Naive thymus-derived CD4-positive, alpha-beta T cell (primary cell): ENCODE measurements around the gene MSH3. TPM values are rescaled to one million over a fixed set of nuclear protein-coding genes. Genes with fewer than 3 reads are reported as not detected.
"Not testable (repeated sequence)": the region's sequence is repeated elsewhere in the genome, so short reads cannot be mapped to it uniquely, and the experiment has no call there.

Experiments used
- ATAC-seq: fragments of 150-1000 bp; cut with Tn5 transposase; 2 replicates; pipeline ENCODE4 v1.10.0; 2021; ENCODE audit warnings: mild to moderate bottlenecking, moderate library complexity
- CTCF ChIA-PET: fragments of 350-600 bp; sonication (Branson Sonifier 250); formaldehyde crosslinking; loops from one replicate; lab custom pipeline; 2021; ENCODE audit warnings: antibody characterized with exemption; lab: Charles Lee
- POLR2A ChIA-PET: fragments of 350-600 bp; sonication (Branson Sonifier 250); formaldehyde crosslinking; loops from one replicate; lab custom pipeline; 2021; ENCODE audit warnings: antibody characterized with exemption, inconsistent platforms; lab: Charles Lee
- DNase-seq, 9 donors: peaks; one replicate each; pipeline versions ENCODE4 v3.0.0 to v3.0.0-alpha.2; 2020 to 2022; ENCODE audit warnings: mixed read lengths in 1 of 9
- H3K27ac ChIP-seq: one replicate; pipeline ENCODE4 v1.7.0; 2013; ENCODE audit warnings: mild to moderate bottlenecking, low read depth, low read length, moderate library complexity
- H3K27me3 ChIP-seq, 2 donors: one replicate each; pipeline ENCODE4 v1.7.0; 2013; ENCODE audit warnings: low read length in 2 of 2, mild to moderate bottlenecking in 2 of 2, moderate library complexity in 2 of 2; ENCODE audit not compliant: control insufficient read depth in 2 of 2, insufficient read depth in 2 of 2
- H3K36me3 ChIP-seq, 3 experiments: 1 replicate in 2 of 3; 2 replicates in 1 of 3; pipeline ENCODE4 v1.7.0; 2013; ENCODE audit warnings: low read length in 3 of 3, mild to moderate bottlenecking in 3 of 3, moderate library complexity in 1 of 3; ENCODE audit not compliant: insufficient read depth in 3 of 3, control insufficient read depth in 2 of 3
- H3K4me1 ChIP-seq, 2 donors: one replicate each; pipeline ENCODE4 v1.7.0; 2013; ENCODE audit warnings: low read length in 2 of 2, mild to moderate bottlenecking in 2 of 2, moderate library complexity in 1 of 2; ENCODE audit not compliant: control insufficient read depth in 2 of 2, insufficient read depth in 2 of 2
- H3K4me3 ChIP-seq: 2 replicates; pipeline ENCODE4 v1.7.0; 2013; ENCODE audit warnings: mild to moderate bottlenecking, low read length
- H3K9me3 ChIP-seq, 3 experiments: 1 replicate in 2 of 3; 2 replicates in 1 of 3; pipeline ENCODE4 v1.7.0; 2013; ENCODE audit warnings: low read length in 3 of 3; ENCODE audit not compliant: control insufficient read depth in 2 of 3
- H3K27ac Mint-ChIP-seq, 9 donors: one replicate each; pipeline ENCODE4 v1.8.0; 2020 to 2022; ENCODE audit warnings: mixed read lengths in 9 of 9, mild to moderate bottlenecking in 8 of 9, moderate library complexity in 5 of 9, inconsistent platforms in 2 of 9
- H3K27me3 Mint-ChIP-seq, 5 donors: one replicate each; pipeline ENCODE4 v1.8.0; 2021 to 2022; ENCODE audit warnings: mixed read lengths in 5 of 5, mild to moderate bottlenecking in 1 of 5
- H3K36me3 Mint-ChIP-seq, 5 donors: one replicate each; pipeline ENCODE4 v1.8.0; 2020 to 2022; ENCODE audit warnings: mixed read lengths in 5 of 5, mild to moderate bottlenecking in 3 of 5, inconsistent platforms in 1 of 5
- H3K4me1 Mint-ChIP-seq, 7 donors: one replicate each; pipeline ENCODE4 v1.8.0; 2020 to 2022; ENCODE audit warnings: mixed read lengths in 7 of 7, mild to moderate bottlenecking in 3 of 7, inconsistent platforms in 1 of 7
- H3K4me3 Mint-ChIP-seq, 10 donors: one replicate each; pipeline ENCODE4 v1.8.0; 2020 to 2022; ENCODE audit warnings: mild to moderate bottlenecking in 10 of 10, mixed read lengths in 10 of 10, moderate library complexity in 6 of 10, inconsistent platforms in 2 of 10
- H3K9me3 Mint-ChIP-seq, 11 donors: one replicate each; pipeline ENCODE4 v1.8.0; 2020 to 2022; ENCODE audit warnings: mixed read lengths in 11 of 11, mild to moderate bottlenecking in 4 of 11, inconsistent platforms in 1 of 11, moderate library complexity in 1 of 11
- intact Hi-C, 2 donors: fragments of 100-400 bp; cut with micrococcal nuclease; formaldehyde crosslinking; loops; one replicate each; pipeline ENCODE4 v1.15.1; 2023
- polyA plus RNA-seq, 2 donors: library from polyadenylated mRNA; unstranded; fragments of 300-500 nt; fragmentation: Illumina TruSeq; gene quantifications; one replicate each; pipeline ENCODE4 v1.2.3, GENCODE V29; 2021
- total RNA-seq, 6 experiments: library from RNA in 5 of 6; stranded (reverse) in 5 of 6; gene quantifications; 1 replicate in 5 of 6; 2 replicates in 1 of 6; pipeline ENCODE4 v1.2.3 and lab custom pipeline; 2021 to 2026

MSH3 gene
- total and polyA plus RNA-seq, 7 experiments from 2014 or later: 10.5 to 20.9 (median 13.0) TPM

GRCh38 chr5:80884929-80885328, 230.5 kb downstream of the MSH3 start:
- no peak overlapping the region for H3K4me3 ChIP-seq
- Mint-ChIP-seq H3K9me3 (peaks cover 0 to 6% (median 0%) of the 10 kb centered on the region in 11 donors), H3K36me3 (peaks cover 12 to 47% (median 36%) of the 10 kb centered on the region in 5 donors), H3K4me3 (no peak overlapping the region), H3K4me1 (peaks cover 0 to 19% (median 6%) of the 10 kb centered on the region in 7 donors), H3K27ac (peak overlapping the region in 6 of 9 donors; percentile 6 to 69 (median 42)), H3K27me3 (no peaks in the 10 kb centered on the region)
- H3K27me3 ChIP-seq: no peaks in the 10 kb centered on the region
- no peak overlapping the region for H3K27ac ChIP-seq
- H3K9me3 ChIP-seq: no peaks in the 10 kb centered on the region
- H3K36me3 ChIP-seq: no peaks in the 10 kb centered on the region
- intact Hi-C loops: loop anchor here in 1 of 2 donors (5.0 kb wide), 1 partner anchor 222 kb away; no protein-coding TSS in a partner anchor
- ChIA-PET CTCF (no interaction called here), POLR2A (no interaction called here)
- no peaks in the 10 kb centered on the region for H3K4me1 ChIP-seq
- ATAC-seq (no peak), DNase-seq (no peak)

DNA sequence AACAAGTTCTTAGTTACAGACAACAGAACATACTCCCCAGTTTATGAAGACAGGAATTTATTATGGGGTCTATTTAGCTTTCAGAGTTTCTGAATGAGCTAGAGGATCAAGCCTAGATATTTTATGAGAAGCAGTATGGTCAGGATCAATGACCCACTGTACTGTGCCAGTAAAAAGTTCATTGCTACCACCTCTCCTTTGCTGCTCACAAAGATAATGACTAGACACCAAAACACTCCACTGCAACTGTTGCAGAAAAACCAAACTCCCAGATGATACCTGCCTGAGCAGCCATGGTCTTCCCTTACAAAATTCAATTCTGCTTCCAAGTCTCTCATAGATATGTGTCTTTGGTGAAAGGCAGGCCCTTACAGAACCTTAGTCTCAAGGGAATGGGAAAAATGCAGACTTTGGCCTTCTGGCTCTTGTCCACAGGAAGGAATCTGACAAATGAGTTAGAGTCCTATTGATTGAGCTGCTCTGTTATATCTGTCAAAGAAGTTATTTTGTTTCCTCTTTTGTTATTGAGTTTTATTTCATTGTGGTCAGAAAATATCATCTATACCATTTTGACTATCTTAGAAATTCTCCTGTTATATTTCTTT, 231.0 kb downstream of the MSH3 start:
- Histone ChIP-seq H3K4me3 (no peak overlapping the region), H3K27me3 (no peaks in the 10 kb centered on the region), H3K4me1 (no peaks in the 10 kb centered on the region), H3K27ac (no peak overlapping the region), H3K36me3 (no peaks in the 10 kb centered on the region), H3K9me3 (no peaks in the 10 kb centered on the region)
- DNase-seq: no peak
- peak overlapping the region in 8 of 9 donors; percentile 1 to 71 (median 17) for H3K27ac Mint-ChIP-seq
- ATAC-seq: no peak
- H3K4me1 Mint-ChIP-seq: peaks cover 0 to 19% (median 6%) of the 10 kb centered on the region in 7 donors
- CTCF ChIA-PET: no interaction called here
- H3K27me3 Mint-ChIP-seq: no peaks in the 10 kb centered on the region
- peaks cover 0 to 7% (median under 1%) of the 10 kb centered on the region in 11 donors for H3K9me3 Mint-ChIP-seq
- POLR2A ChIA-PET: no interaction called here
- peaks cover 12 to 44% (median 36%) of the 10 kb centered on the region in 5 donors for H3K36me3 Mint-ChIP-seq
- H3K4me3 Mint-ChIP-seq: no peak overlapping the region
- intact Hi-C loops: no loop called here

GRCh38 chr5:80894083-80894482, 239.6 kb downstream of the MSH3 start:
- DNase-seq (no peak), ATAC-seq (no peak)
- ChIA-PET CTCF (no interaction called here), POLR2A (no interaction called here)
- Mint-ChIP-seq H3K9me3 (peaks cover 0 to 4% (median 0%) of the 10 kb centered on the region in 11 donors), H3K27me3 (no peaks in the 10 kb centered on the region), H3K4me1 (no peaks in the 10 kb centered on the region), H3K27ac (no peak overlapping the region), H3K36me3 (peaks cover 3 to 48% (median 23%) of the 10 kb centered on the region in 5 donors), H3K4me3 (no peak overlapping the region)
- Histone ChIP-seq H3K36me3 (no peaks in the 10 kb centered on the region), H3K27me3 (no peaks in the 10 kb centered on the region), H3K4me3 (no peak overlapping the region), H3K27ac (no peak overlapping the region), H3K4me1 (no peaks in the 10 kb centered on the region), H3K9me3 (no peaks in the 10 kb centered on the region)
- intact Hi-C loops: no loop called here

DNA sequence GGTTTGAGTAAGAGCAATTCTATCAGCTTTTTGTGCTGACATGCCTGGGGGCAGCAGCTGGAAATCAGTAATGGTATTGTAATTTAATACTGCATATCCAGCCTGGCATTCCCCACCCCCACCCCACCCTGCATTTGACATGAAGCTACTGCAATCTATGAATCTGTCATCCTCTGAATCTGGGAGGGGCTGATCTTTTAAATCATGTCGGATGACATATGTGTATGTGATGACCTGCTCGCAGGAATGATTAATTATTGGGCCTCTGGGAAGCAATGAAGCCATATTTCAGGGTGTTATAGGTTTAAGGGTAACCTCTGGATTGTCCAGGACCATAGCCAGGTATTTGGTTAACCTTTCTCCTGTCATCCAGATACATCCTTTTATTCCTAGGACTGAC, 241.1 kb downstream of the MSH3 start:
- H3K27ac ChIP-seq: no peak overlapping the region
- Mint-ChIP-seq H3K27ac (no peak overlapping the region), H3K4me1 (no peaks in the 10 kb centered on the region), H3K9me3 (peaks cover 0 to 13% (median 2%) of the 10 kb centered on the region in 11 donors), H3K27me3 (no peaks in the 10 kb centered on the region), H3K4me3 (no peak overlapping the region), H3K36me3 (peaks cover 2 to 50% (median 19%) of the 10 kb centered on the region in 5 donors)
- H3K4me1 ChIP-seq: no peaks in the 10 kb centered on the region
- no peaks in the 10 kb centered on the region for H3K36me3 ChIP-seq
- CTCF ChIA-PET: no interaction called here
- H3K27me3 ChIP-seq: no peaks in the 10 kb centered on the region
- ATAC-seq: no peak
- DNase-seq: no peak
- H3K9me3 ChIP-seq: no peaks in the 10 kb centered on the region
- H3K4me3 ChIP-seq: no peak overlapping the region
- intact Hi-C loops: no loop called here
- POLR2A ChIA-PET: no interaction called here

- H3K27ac ChIP-seq, CTCF ChIA-PET, H3K27me3 ChIP-seq, H3K4me3 Mint-ChIP-seq, H3K27ac Mint-ChIP-seq, DNase-seq, ATAC-seq, H3K27me3 Mint-ChIP-seq, H3K4me1 Mint-ChIP-seq, H3K9me3 ChIP-seq, H3K4me3 ChIP-seq, H3K4me1 ChIP-seq, intact Hi-C loops, POLR2A ChIA-PET, H3K36me3 ChIP-seq: not testable (repeated sequence)
- H3K9me3 Mint-ChIP-seq: peaks cover 0 to 44% (median 17%) of the 10 kb centered on the region in 11 donors
- peaks cover 12 to 54% (median 33%) of the 10 kb centered on the region in 5 donors for H3K36me3 Mint-ChIP-seq
Observed at GRCh38 chr5:80902624-80903023, 248.2 kb downstream of the MSH3 start.

DNA sequence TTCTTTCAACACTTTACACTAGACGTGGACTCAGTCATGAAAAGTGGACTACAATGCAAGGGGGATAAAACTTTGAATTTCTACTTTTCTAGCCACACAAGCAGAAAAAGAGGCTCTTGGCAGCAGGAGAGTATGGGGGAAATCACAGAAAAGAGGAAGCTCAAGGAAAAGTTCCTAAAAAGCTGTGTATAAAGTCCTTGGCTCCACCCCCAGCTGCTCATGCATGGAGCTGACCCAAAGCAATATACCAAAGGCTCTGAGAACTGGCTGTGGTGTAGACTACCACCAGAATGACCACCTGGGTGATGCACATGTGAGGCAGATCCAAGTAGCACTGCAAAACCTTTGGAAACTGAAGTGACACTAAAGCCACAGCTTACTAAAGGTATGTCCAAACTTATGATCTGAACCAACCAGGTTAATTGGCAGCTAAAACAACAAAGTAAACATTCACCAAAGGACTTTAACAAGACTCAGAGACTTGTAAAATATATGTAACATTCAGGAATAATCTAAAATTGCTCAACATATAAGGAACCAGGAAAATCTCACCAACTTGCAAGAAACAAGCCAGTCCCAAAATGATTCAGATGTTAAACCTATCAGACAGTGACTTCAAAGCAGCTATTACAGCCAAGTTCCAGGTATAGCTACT, 250.2 kb downstream of the MSH3 start:
- no peaks in the 10 kb centered on the region for H3K4me1 Mint-ChIP-seq
- DNase-seq (no peak), ATAC-seq (no peak)
- ChIA-PET POLR2A (no interaction called here), CTCF (no interaction called here)
- intact Hi-C loops: no loop called here
- H3K27ac ChIP-seq: no peak overlapping the region
- H3K27me3 ChIP-seq: no peaks in the 10 kb centered on the region
- no peak overlapping the region for H3K4me3 ChIP-seq
- no peaks in the 10 kb centered on the region for H3K4me1 ChIP-seq
- no peak overlapping the region for H3K4me3 Mint-ChIP-seq
- no peak overlapping the region for H3K27ac Mint-ChIP-seq
- H3K27me3 Mint-ChIP-seq: no peaks in the 10 kb centered on the region
- H3K36me3 ChIP-seq: no peaks in the 10 kb centered on the region
- H3K9me3 ChIP-seq: peaks cover 0 to 8% (median 0%) of the 10 kb centered on the region in 3 experiments
- H3K9me3 Mint-ChIP-seq: peaks cover 0 to 40% (median 17%) of the 10 kb centered on the region in 11 donors
- H3K36me3 Mint-ChIP-seq: peaks cover 12 to 38% (median 22%) of the 10 kb centered on the region in 5 donors
